Nucleus accumbens (tissue), 56 donors: Measurements from ENCODE around the gene SFXN5.

ENCODE experiments used
- DNase-seq, 56 donors: peaks; one replicate each; lab custom pipeline; 2025; lab: John Stamatoyannopoulos, UW

SFXN5 gene

GRCh38 chr2:72963423-72964145 lies 107.9 kb downstream of the SFXN5 start:
- DNase-seq: no peak

- no peak for DNase-seq
Measured at GRCh38 chr2:72962911-72963310, 108.6 kb downstream of the SFXN5 start.

GRCh38 chr2:72961853-72962468 lies 109.6 kb downstream of the SFXN5 start:
- DNase-seq: no peak

GRCh38 chr2:72961036-72961720 lies 110.3 kb downstream of the SFXN5 start:
- DNase-seq: no peak

GRCh38 chr2:72959995-72960981 lies 111.2 kb downstream of the SFXN5 start:
- no peak for DNase-seq

GRCh38 chr2:72959554-72959953 lies 112.0 kb downstream of the SFXN5 start:
- no peak for DNase-seq

- no peak for DNase-seq
Measured at GRCh38 chr2:72958542-72959385, 112.7 kb downstream of the SFXN5 start.

GRCh38 chr2:72956936-72957335 lies 114.6 kb downstream of the SFXN5 start:
- DNase-seq: no peak

- no peak for DNase-seq
Measured at GRCh38 chr2:72956050-72956395, 115.5 kb downstream of the SFXN5 start.

GRCh38 chr2:72955228-72956049 lies 116.1 kb downstream of the SFXN5 start:
- no peak for DNase-seq

GRCh38 chr2:72954376-72955227 lies 116.9 kb downstream of the SFXN5 start:
- DNase-seq: no peak

GRCh38 chr2:72953976-72954375 lies 117.5 kb downstream of the SFXN5 start:
- no peak for DNase-seq

- no peak for DNase-seq
Measured at GRCh38 chr2:72953528-72953927, 118.0 kb downstream of the SFXN5 start.

- DNase-seq: no peak
Measured at GRCh38 chr2:72952961-72953360, 118.6 kb downstream of the SFXN5 start.

GRCh38 chr2:72952110-72952823 lies 119.2 kb downstream of the SFXN5 start:
- DNase-seq: no peak

GRCh38 chr2:72951303-72952095 lies 120.0 kb downstream of the SFXN5 start:
- no peak for DNase-seq
